ENCODE results near the gene C2CD4A.

GRCh38 chr15:62075595-62076277 lies 9.0 kb downstream of the C2CD4A start:
- TF ChIP-seq, protein P1, sequence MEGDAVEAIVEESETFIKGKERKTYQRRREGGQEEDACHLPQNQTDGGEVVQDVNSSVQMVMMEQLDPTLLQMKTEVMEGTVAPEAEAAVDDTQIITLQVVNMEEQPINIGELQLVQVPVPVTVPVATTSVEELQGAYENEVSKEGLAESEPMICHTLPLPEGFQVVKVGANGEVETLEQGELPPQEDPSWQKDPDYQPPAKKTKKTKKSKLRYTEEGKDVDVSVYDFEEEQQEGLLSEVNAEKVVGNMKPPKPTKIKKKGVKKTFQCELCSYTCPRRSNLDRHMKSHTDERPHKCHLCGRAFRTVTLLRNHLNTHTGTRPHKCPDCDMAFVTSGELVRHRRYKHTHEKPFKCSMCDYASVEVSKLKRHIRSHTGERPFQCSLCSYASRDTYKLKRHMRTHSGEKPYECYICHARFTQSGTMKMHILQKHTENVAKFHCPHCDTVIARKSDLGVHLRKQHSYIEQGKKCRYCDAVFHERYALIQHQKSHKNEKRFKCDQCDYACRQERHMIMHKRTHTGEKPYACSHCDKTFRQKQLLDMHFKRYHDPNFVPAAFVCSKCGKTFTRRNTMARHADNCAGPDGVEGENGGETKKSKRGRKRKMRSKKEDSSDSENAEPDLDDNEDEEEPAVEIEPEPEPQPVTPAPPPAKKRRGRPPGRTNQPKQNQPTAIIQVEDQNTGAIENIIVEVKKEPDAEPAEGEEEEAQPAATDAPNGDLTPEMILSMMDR (IDR thresholded peaks at IDR 0.05; ENCODE audit: low read length) = no peak
- TF ChIP-seq EZH2 (optimal IDR thresholded peaks at IDR 0.05; ENCODE audit: low read depth, low read length) = no peak
- no peak for TF ChIP-seq EZH2phosphoT487 (IDR thresholded peaks at IDR 0.05; ENCODE audit: low read length)

All from MM.1S (cell line).